GM12873 (cell line): ENCODE data around the gene FBXL12.

Experiments
- CTCF ChIP-seq: IDR thresholded peaks from 2 replicates; pipeline ENCODE4 v1.5.1; 2012; ENCODE audit warnings: low read depth, mild to moderate bottlenecking, moderate library complexity, low read length, control low read depth; ENCODE audit not compliant: insufficient read depth; ENCODE audit errors: missing control alignments

Gene FBXL12

GRCh38 chr19:9818175-9818733 is 625 bp downstream of the FBXL12 start:
- TF ChIP-seq CTCF = no peak

- TF ChIP-seq CTCF = no peak
Measured at GRCh38 chr19:9811139-9811538, 7.7 kb downstream of the FBXL12 start.

DNA sequence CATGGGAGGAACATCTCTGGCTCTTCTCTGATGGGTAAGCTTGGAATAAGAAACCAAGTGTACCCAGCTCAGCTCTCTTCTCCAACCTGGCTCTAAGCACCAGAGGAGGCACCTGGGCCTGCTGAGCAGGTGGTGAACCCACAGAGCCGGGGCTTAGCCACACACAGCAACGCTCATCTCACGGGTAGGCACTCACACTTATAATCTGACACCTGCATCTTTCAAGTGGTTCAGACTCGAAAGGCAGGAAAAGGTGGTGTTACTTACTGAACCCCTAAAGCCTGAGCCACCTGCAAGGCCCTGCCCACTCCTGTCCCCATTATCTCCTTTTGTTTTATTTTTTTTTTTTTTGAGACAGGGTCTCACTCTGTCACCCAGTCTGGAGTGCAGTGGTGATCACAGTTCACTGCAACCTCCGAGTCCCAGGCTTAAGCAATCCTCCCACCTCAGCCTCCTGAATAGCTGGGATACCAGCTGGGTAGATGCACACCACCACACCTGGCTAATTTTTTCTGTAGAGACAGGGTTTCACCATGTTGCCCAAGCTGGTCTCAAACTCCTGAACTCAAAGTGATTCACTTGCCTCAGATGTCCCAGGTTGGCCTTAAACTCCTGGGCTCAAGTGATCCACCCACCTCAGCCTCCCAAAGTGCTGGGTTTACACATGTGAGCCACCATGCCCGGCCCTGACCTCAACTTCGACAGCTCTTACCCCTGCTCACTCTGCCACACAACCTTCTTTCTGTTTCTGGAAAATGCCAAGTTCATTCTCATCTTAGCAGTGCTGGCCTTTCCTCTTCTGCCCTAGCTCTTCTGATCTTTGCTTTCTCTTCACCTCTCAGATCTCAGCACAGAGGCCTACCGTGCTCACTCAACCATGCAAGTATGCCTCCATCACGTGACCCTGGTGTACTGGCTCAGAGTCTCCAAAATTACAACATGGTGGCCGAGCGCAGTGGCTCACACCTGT is 9.7 kb downstream of the FBXL12 start:
- TF ChIP-seq CTCF = no peak

GRCh38 chr19:9806803-9807202 is 12.1 kb downstream of the FBXL12 start:
- no peak for TF ChIP-seq CTCF

GRCh38 chr19:9801976-9802375 is 16.9 kb downstream of the FBXL12 start:
- no peak for TF ChIP-seq CTCF

GRCh38 chr19:9799162-9799561 is 19.7 kb downstream of the FBXL12 start:
- TF ChIP-seq CTCF = no peak

DNA sequence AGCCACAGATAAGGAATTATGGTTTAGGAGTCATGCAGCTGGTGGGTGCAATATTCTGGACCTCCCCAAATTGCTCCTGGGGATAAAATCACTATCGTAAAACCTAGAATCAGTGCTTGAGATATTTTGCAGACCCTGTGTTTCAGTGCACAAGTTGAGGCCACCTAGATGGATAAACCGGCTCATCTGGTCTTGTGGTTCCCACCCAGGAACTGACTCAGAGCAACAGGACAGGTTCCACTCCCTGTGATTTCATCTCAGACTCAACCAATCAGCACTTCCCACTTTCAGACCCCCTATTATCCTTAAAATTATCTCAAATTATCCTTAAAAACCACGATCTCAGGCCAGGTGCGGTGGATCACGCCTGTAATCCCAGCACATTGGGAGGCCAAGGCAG is 21.0 kb downstream of the FBXL12 start:
- TF ChIP-seq CTCF = no peak
